Activated CD8-positive, alpha-beta memory T cell treated with anti-CD3 and anti-CD28 coated beads, Interleukin-2, amount 50 U/mL, for 24 hours (primary cell): Measurements from ENCODE around the gene CD300E.

Experiments
- DNase-seq: peaks from one replicate; pipeline ENCODE4 v3.0.0-alpha.2; 2020; ENCODE audit errors: extremely low read depth

CD300E gene

DNA sequence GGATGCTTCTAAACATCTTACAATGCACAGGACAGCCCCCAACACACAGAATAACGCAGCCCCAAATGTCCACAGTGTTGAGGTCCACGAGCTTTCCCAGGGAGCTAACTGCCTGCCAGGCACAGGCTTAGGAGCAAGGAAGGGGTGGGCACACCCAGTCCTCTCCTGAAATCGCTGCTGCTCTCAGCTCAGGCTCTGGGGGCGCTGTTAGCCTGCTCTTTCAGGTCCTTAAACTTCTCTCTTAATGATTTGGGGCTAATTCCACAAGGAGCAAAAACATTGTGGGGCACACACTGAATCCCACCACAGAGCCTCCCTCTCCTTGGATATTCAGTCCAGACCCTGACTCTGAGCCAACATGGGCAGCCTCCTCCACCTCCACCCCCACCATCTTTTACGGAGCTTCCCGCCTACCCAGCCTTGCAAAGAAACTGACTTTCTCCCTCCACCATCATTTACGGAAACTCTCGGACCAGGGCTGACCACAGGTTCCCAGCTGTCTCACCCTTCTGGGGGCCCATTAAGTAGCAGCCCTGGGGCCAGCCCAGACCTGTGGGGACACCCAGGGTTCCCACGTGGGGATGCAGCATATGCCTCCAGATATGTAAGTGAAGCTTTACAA lies 57.3 kb downstream of the CD300E start:
- DNase-seq = no peak

DNA sequence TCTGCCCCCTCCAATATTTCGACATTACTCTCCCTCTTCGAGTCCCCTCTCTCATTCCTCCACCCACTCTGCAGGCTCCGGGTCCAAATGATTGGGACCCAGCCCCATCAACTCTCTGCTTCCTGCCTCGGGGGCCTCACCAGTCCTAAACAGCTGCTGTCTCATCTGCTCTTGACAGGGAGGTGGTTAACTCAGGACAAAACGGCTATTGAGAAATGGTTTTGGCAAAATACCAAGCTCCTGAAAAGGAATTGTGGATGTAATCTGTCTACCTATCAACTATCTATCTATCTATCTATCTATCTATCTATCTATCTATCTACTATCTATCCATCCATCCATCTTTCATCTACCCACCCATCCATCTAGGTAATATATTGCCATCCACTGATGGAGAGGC lies 58.4 kb downstream of the CD300E start:
- no peak for DNase-seq

DNA sequence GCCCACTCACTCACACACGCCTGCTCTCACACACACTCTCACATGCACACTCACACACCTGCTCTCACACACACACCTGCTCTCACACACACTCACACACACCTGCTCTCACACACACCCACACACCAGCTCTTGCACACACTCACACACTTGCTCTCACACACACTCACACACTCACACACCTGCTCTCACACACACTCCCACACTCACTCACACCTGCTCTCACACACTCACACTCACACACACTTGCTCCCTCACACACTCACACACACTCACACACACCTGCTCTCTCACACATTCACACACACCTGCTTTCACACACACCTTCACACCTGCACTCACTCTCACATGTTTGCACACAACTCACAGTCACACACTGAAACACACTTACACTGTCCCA lies 60.2 kb downstream of the CD300E start:
- DNase-seq = no peak

DNA sequence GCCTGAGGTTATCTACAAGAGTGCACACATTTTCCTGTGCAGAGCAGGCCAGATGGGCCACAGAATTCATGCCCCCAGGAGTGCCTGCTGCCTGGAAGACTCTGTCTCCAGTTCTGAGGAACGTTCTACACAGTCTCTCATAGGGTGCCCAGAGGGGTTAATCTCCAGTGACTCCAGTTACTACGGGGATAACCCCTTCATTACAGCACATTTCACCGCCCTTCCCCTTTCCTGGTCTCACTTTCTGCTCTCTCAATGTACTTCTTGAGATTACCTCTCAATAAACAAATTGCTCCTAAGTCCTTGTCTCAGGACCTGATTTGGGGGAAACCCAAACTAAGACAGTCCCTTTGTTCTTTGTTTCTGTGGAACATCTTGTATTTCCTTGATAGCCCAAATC lies 62.0 kb downstream of the CD300E start:
- DNase-seq = no peak
